PC-9 (cell line): ENCODE results near the gene CKAP2L.

Source experiments
- CTCF ChIP-seq: fragments of 200-600 bp; sonication (generic); conservative IDR thresholded peaks from 2 replicates; pipeline ENCODE4 v1.6.1; 2017; ENCODE audit warnings: mixed run types, antibody characterized with exemption, mild to moderate bottlenecking, moderate library complexity
- EZH2 ChIP-seq: fragments of 200-600 bp; sonication (generic); IDR thresholded peaks from 2 replicates; pipeline ENCODE4 v1.8.0; 2017; ENCODE audit warnings: antibody characterized with exemption, low read depth

GRCh38 chr2:112730216-112730615 is 34.2 kb downstream of the CKAP2L start:
- TF ChIP-seq CTCF: no peak
- TF ChIP-seq EZH2: no peak
